H9 (cell line): ENCODE measurements around the gene BSPH1. TPM values are rescaled to one million over a fixed set of nuclear protein-coding genes. Genes with fewer than 3 reads are reported as not detected.
A peak's percentile ranks its signal among the peaks of the same experiment; 100 is the strongest.

Experiments
- DNase-seq: peaks from one replicate; pipeline ENCODE4 v3.0.0-alpha.2; 2017
- H2AFZ ChIP-seq: one replicate; pipeline ENCODE4 v1.6.1; 2013; ENCODE audit warnings: mild to moderate bottlenecking, low read length, control low read depth, moderate library complexity
- H2AK5ac ChIP-seq: 2 replicates; pipeline ENCODE4 v1.6.1; 2013; ENCODE audit warnings: low read length, control low read depth, mixed read lengths; ENCODE audit not compliant: insufficient read length
- H2BK120ac ChIP-seq: one replicate; pipeline ENCODE4 v1.6.1; 2013; ENCODE audit warnings: low read depth, mild to moderate bottlenecking, low read length, control low read depth, inconsistent platforms; ENCODE audit not compliant: poor library complexity, severe bottlenecking
- H2BK12ac ChIP-seq: 2 replicates; pipeline ENCODE4 v1.6.1; 2013; ENCODE audit warnings: low read length, control low read depth, mixed read lengths, low read depth; ENCODE audit not compliant: insufficient read length
- H2BK15ac ChIP-seq: 2 replicates; pipeline ENCODE4 v1.6.1; 2013; ENCODE audit warnings: low read depth, low read length, control low read depth
- H2BK20ac ChIP-seq: one replicate; pipeline ENCODE4 v1.6.1; 2013; ENCODE audit warnings: low read depth, mild to moderate bottlenecking, low read length, control low read depth, inconsistent platforms; ENCODE audit not compliant: poor library complexity, severe bottlenecking
- H2BK5ac ChIP-seq: 2 replicates; pipeline ENCODE4 v1.6.1; 2013; ENCODE audit warnings: low read length, control low read depth, mixed read lengths; ENCODE audit not compliant: insufficient read length
- H3K14ac ChIP-seq: 2 replicates; pipeline ENCODE4 v1.6.1; 2013; ENCODE audit warnings: low read length, control low read depth; ENCODE audit not compliant: insufficient read depth
- H3K18ac ChIP-seq: 2 replicates; pipeline ENCODE4 v1.6.1; 2013; ENCODE audit warnings: low read depth, mild to moderate bottlenecking, mixed read lengths, low read length, control low read depth; ENCODE audit not compliant: insufficient read length
- H3K23ac ChIP-seq: 2 replicates; pipeline ENCODE4 v1.6.1; 2013; ENCODE audit warnings: low read length, control low read depth, mixed read lengths, low read depth; ENCODE audit not compliant: insufficient read length
- H3K23me2 ChIP-seq: 2 replicates; pipeline ENCODE4 v1.6.1; 2013; ENCODE audit warnings: low read depth, mild to moderate bottlenecking, mixed read lengths, low read length, control low read depth; ENCODE audit not compliant: insufficient read length, poor library complexity, severe bottlenecking
- H3K27ac ChIP-seq: 2 replicates; pipeline ENCODE4 v1.5.1; 2013; ENCODE audit warnings: low read length, control low read depth, mixed read lengths, low read depth; ENCODE audit not compliant: insufficient read length
- H3K27me3 ChIP-seq: 2 replicates; pipeline ENCODE4 v1.6.1; 2013; ENCODE audit warnings: low read length, control low read depth, inconsistent platforms; ENCODE audit not compliant: insufficient read depth
- H3K4ac ChIP-seq: 2 replicates; pipeline ENCODE4 v1.6.1; 2013; ENCODE audit warnings: low read depth, mild to moderate bottlenecking, control low read depth, inconsistent platforms, low read length, moderate library complexity
- H3K4me1 ChIP-seq: 2 replicates; pipeline ENCODE4 v1.6.1; 2013; ENCODE audit warnings: low read length, control low read depth, inconsistent platforms; ENCODE audit not compliant: insufficient read depth
- H3K4me2 ChIP-seq: 2 replicates; pipeline ENCODE4 v1.6.1; 2013; ENCODE audit warnings: low read length, control low read depth, mixed read lengths; ENCODE audit not compliant: insufficient read length, insufficient read depth
- H3K56ac ChIP-seq: 2 replicates; pipeline ENCODE4 v1.6.1; 2013; ENCODE audit warnings: low read depth, mild to moderate bottlenecking, mixed read lengths, low read length, control low read depth; ENCODE audit not compliant: insufficient read length
- H3K79me1 ChIP-seq: 2 replicates; pipeline ENCODE4 v1.6.1; 2013; ENCODE audit warnings: low read depth, mild to moderate bottlenecking, moderate library complexity, low read length, control low read depth, inconsistent platforms; ENCODE audit not compliant: insufficient read depth, poor library complexity, severe bottlenecking
- H3K79me2 ChIP-seq: 2 replicates; pipeline ENCODE4 v1.6.1; 2013; ENCODE audit warnings: low read length, control low read depth, inconsistent platforms; ENCODE audit not compliant: insufficient read depth
- H3K9ac ChIP-seq: 2 replicates; pipeline ENCODE4 v1.6.1; 2013; ENCODE audit warnings: low read length, control low read depth, mixed read lengths; ENCODE audit not compliant: insufficient read length; ENCODE audit errors: extremely low read depth
- H3K9me3 ChIP-seq: one replicate; pipeline ENCODE4 v1.6.1; 2013; ENCODE audit warnings: low read depth, low read length, inconsistent platforms; ENCODE audit not compliant: control insufficient read depth
- H3T11ph ChIP-seq: one replicate; pipeline ENCODE4 v1.6.1; 2013; ENCODE audit warnings: mild to moderate bottlenecking, low read length, control low read depth, inconsistent platforms
- H4K20me1 ChIP-seq: one replicate; pipeline ENCODE4 v1.6.1; 2013; ENCODE audit not compliant: control insufficient read depth, insufficient read length, insufficient read depth
- H4K5ac ChIP-seq: 2 replicates; pipeline ENCODE4 v1.6.1; 2013; ENCODE audit warnings: low read depth, mild to moderate bottlenecking, mixed read lengths, low read length, control low read depth; ENCODE audit not compliant: insufficient read length
- H4K8ac ChIP-seq: replicated peaks from 2 replicates; pipeline ENCODE4 v1.6.1; 2013; ENCODE audit warnings: low read length, control low read depth, mixed read lengths, low read depth; ENCODE audit not compliant: insufficient read length
- H4K91ac ChIP-seq: 2 replicates; pipeline ENCODE4 v1.6.1; 2013; ENCODE audit warnings: low read depth, mild to moderate bottlenecking, moderate library complexity, mixed read lengths, low read length, control low read depth; ENCODE audit not compliant: insufficient read length
- H3K27ac Mint-ChIP-seq, 3 experiments: 2 replicates in 2 of 3; 3 replicates in 1 of 3; pipeline ENCODE4 v1.8.0; 2020 to 2021; ENCODE audit warnings: mixed read lengths in 3 of 3, mild to moderate bottlenecking in 1 of 3, moderate library complexity in 1 of 3
- H3K27me3 Mint-ChIP-seq: 2 replicates; pipeline ENCODE4 v1.8.0; 2021; ENCODE audit warnings: low read depth, mild to moderate bottlenecking, moderate library complexity, mixed read lengths
- H3K36me3 Mint-ChIP-seq, 3 experiments: 2 replicates in 2 of 3; 3 replicates in 1 of 3; pipeline ENCODE4 v1.8.0; 2020 to 2021; ENCODE audit warnings: low read depth in 3 of 3, mixed read lengths in 3 of 3; ENCODE audit not compliant: insufficient read depth in 1 of 3
- H3K4me1 Mint-ChIP-seq, 2 experiments: 2 replicates each; pipeline ENCODE4 v1.8.0; 2020; ENCODE audit warnings: mixed read lengths in 2 of 2
- H3K4me3 Mint-ChIP-seq, 2 experiments: 2 replicates in 1 of 2; 3 replicates in 1 of 2; pipeline ENCODE4 v1.8.0; 2020 to 2021; ENCODE audit warnings: mild to moderate bottlenecking in 2 of 2, mixed read lengths in 2 of 2, moderate library complexity in 1 of 2
- H3K9me3 Mint-ChIP-seq, 2 experiments: 2 replicates in 1 of 2; 3 replicates in 1 of 2; pipeline ENCODE4 v1.8.0; 2020; ENCODE audit warnings: mild to moderate bottlenecking in 2 of 2, mixed read lengths in 2 of 2, moderate library complexity in 1 of 2
- CTCF ChIP-seq: fragments of 200-600 bp; sonication (generic); conservative IDR thresholded peaks from 3 replicates; pipeline ENCODE4 v1.8.0; 2021; ENCODE audit warnings: antibody characterized with exemption, mild to moderate bottlenecking
- WGBS: extraction: QIAGEN DNeasy Blood & Tissue Kit; methylation state at CpG from one replicate; pipeline ENCODE4 v1.1.7; 2013; ENCODE audit warnings: missing lambda C conversion rate, low lambda C conversion rate, mixed read lengths; ENCODE audit not compliant: insufficient read length; ENCODE audit errors: extremely low coverage; 5-methylcytosine and 5-hydroxymethylcytosine counted together
- total RNA-seq: library from RNA; stranded (reverse); gene quantifications from 2 replicates; pipeline ENCODE4 v1.2.1, GENCODE V29; 2021

BSPH1 gene
- total RNA-seq, 1 experiment from 2014 or later: not detected

GRCh38 chr19:48004236-48004635 is 12.3 kb upstream of the BSPH1 start:
- Mint-ChIP-seq H3K9me3 (peaks cover 10 to 12% of the 10 kb centered on the region in 2 experiments; a peak in 4 of 5 replicates), H3K27ac (peak overlapping the region in 1 of 3 experiments; percentile 12; a peak in 1 of 7 replicates), H3K36me3 (peaks cover 0 to 4% (median 2%) of the 10 kb centered on the region in 3 experiments; a peak in 3 of 7 replicates), H3K4me3 (no peak overlapping the region), H3K4me1 (peaks cover 5 to 6% of the 10 kb centered on the region in 2 experiments), H3K27me3 (0 out of 2 replicates have a peak, but pooled peaks cover 1% of the 10 kb centered on the region)
- no peak overlapping the region for H2AFZ ChIP-seq
- H3K14ac ChIP-seq: no peak overlapping the region; the same call in 1 of the 2 replicates
- no peak overlapping the region for H4K5ac ChIP-seq
- H3K23ac ChIP-seq: no peak overlapping the region
- WGBS: no CpG with 5 or more reads among the region's 6 CpGs
- H3K27me3 ChIP-seq: no peaks in the 10 kb centered on the region
- H3K79me1 ChIP-seq: no peaks in the 10 kb centered on the region
- H4K8ac ChIP-seq: no peak overlapping the region
- TF ChIP-seq CTCF: no peak
- no peaks in the 10 kb centered on the region for H3K23me2 ChIP-seq
- H2AK5ac ChIP-seq: no peak overlapping the region
- no peak overlapping the region for H3K4ac ChIP-seq
- no peak overlapping the region for H3K27ac ChIP-seq
- no peak overlapping the region for H2BK20ac ChIP-seq
- H3T11ph ChIP-seq: no peak overlapping the region
- H3K56ac ChIP-seq: no peak overlapping the region
- H2BK120ac ChIP-seq: no peak overlapping the region
- no peaks in the 10 kb centered on the region for H3K79me2 ChIP-seq
- H4K20me1 ChIP-seq: no peaks in the 10 kb centered on the region
- H2BK15ac ChIP-seq: no peak overlapping the region
- no peak overlapping the region for H3K4me2 ChIP-seq
- H2BK5ac ChIP-seq: no peak overlapping the region
- DNase-seq: no peak
- no peak overlapping the region for H3K9ac ChIP-seq
- H3K9me3 ChIP-seq: no peaks in the 10 kb centered on the region
- no peak overlapping the region for H3K18ac ChIP-seq
- no peaks in the 10 kb centered on the region for H3K4me1 ChIP-seq
- H4K91ac ChIP-seq: no peak overlapping the region
- no peak overlapping the region for H2BK12ac ChIP-seq
